Measurements from ENCODE around the gene NHERF1. TPM values are rescaled to one million over a fixed set of nuclear protein-coding genes. Genes with fewer than 3 reads are reported as not detected.

Gene NHERF1
- total RNA-seq, 2 donors from 2014 or later = 84.1 to 133 TPM

- Histone ChIP-seq H3K27ac (no peak overlapping the region), H3K27me3 (replicated peaks; ENCODE audit: insufficient read depth) (no peaks in the 10 kb centered on the region), H3K4me3 (no peak overlapping the region), H3K36me3 (no peaks in the 10 kb centered on the region), H3K4me1 (replicated peaks) (peaks cover 33% of the 10 kb centered on the region), H3K9me3 (no peaks in the 10 kb centered on the region)
- WGBS = 87% methylated on average over 4 of the region's 4 CpGs
- intact Hi-C loops (cut with DNase I) = no loop called here
- no peak for TF ChIP-seq POLR2A (IDR thresholded peaks at IDR 0.05)
- no peak for TF ChIP-seq POLR2AphosphoS5 (IDR thresholded peaks at IDR 0.05)
- TF ChIP-seq CTCF (IDR thresholded peaks at IDR 0.05) = no peak
- no peak for DNase-seq (ENCODE audit: low spot score)
These were observed 16.4 kb downstream of the NHERF1 start for GRCh38 chr17:74764751-74765286.

GRCh38 chr17:74766413-74766812, 18.0 kb downstream of the NHERF1 start:
- no peaks in the 10 kb centered on the region for H3K27me3 ChIP-seq (replicated peaks; ENCODE audit: insufficient read depth)
- 73% methylated on average over 2 of the region's 2 CpGs for WGBS
- no peak for DNase-seq (ENCODE audit: low spot score)
- H3K4me1 ChIP-seq (replicated peaks) = peaks cover 20% of the 10 kb centered on the region
- intact Hi-C loops (cut with DNase I) = no loop called here
- H3K27ac ChIP-seq = peak overlapping the region in 1 of 2 donors; percentile 26
- no peak for TF ChIP-seq POLR2A (IDR thresholded peaks at IDR 0.05)
- TF ChIP-seq CTCF (IDR thresholded peaks at IDR 0.05) = no peak
- TF ChIP-seq POLR2AphosphoS5 (IDR thresholded peaks at IDR 0.05) = no peak
- no peak overlapping the region for H3K4me3 ChIP-seq
- H3K9me3 ChIP-seq = no peaks in the 10 kb centered on the region
- peaks cover 0 to 5% of the 10 kb centered on the region in 2 donors for H3K36me3 ChIP-seq

- intact Hi-C loops (cut with DNase I) = no loop called here
- DNase-seq (ENCODE audit: low spot score) = no peak
- no peak overlapping the region for H3K4me3 ChIP-seq
- peak overlapping the region; percentile 26 to 53 for H3K27ac ChIP-seq
- peaks cover 13% of the 10 kb centered on the region for H3K4me1 ChIP-seq (replicated peaks)
- H3K9me3 ChIP-seq = no peaks in the 10 kb centered on the region
- peaks cover 0 to 11% of the 10 kb centered on the region in 2 donors for H3K36me3 ChIP-seq
- 41% methylated on average over 10 of the region's 10 CpGs for WGBS
- no peaks in the 10 kb centered on the region for H3K27me3 ChIP-seq (replicated peaks; ENCODE audit: insufficient read depth)
- TF ChIP-seq CTCF (IDR thresholded peaks at IDR 0.05) = no peak
These were observed 18.7 kb downstream of the NHERF1 start for GRCh38 chr17:74767111-74767516.

- intact Hi-C loops (cut with DNase I) = no loop called here
- WGBS = 63% methylated on average over 17 of the region's 17 CpGs
- Histone ChIP-seq H3K9me3 (no peaks in the 10 kb centered on the region), H3K27ac (peak overlapping the region; percentile 26 to 53), H3K27me3 (replicated peaks; ENCODE audit: insufficient read depth) (no peaks in the 10 kb centered on the region), H3K4me3 (no peak overlapping the region), H3K36me3 (peaks cover 0 to 19% of the 10 kb centered on the region in 2 donors), H3K4me1 (replicated peaks) (peaks cover 6% of the 10 kb centered on the region)
- TF ChIP-seq POLR2AphosphoS5 (IDR thresholded peaks at IDR 0.05) = no peak
- no peak for TF ChIP-seq POLR2A (IDR thresholded peaks at IDR 0.05)
- TF ChIP-seq CTCF (IDR thresholded peaks at IDR 0.05) = no peak
- no peak for DNase-seq (ENCODE audit: low spot score)
These were observed 19.8 kb downstream of the NHERF1 start for GRCh38 chr17:74768069-74768762.

GRCh38 chr17:74768763-74769114, 20.3 kb downstream of the NHERF1 start:
- Histone ChIP-seq H3K4me1 (replicated peaks) (peaks cover 5% of the 10 kb centered on the region), H3K27ac (peak overlapping the region in 1 of 2 donors; percentile 26)
- 78% methylated on average over 7 of the region's 7 CpGs for WGBS

More at GRCh38 chr17:74768763-74769114, 20.3 kb downstream of the NHERF1 start:
- Histone ChIP-seq H3K4me3 (no peak overlapping the region), H3K36me3 (peaks cover 0 to 19% of the 10 kb centered on the region in 2 donors), H3K27me3 (replicated peaks; ENCODE audit: insufficient read depth) (no peaks in the 10 kb centered on the region), H3K9me3 (no peaks in the 10 kb centered on the region)
- intact Hi-C loops (cut with DNase I) = no loop called here
- TF ChIP-seq POLR2AphosphoS5 (IDR thresholded peaks at IDR 0.05) (no peak), CTCF (IDR thresholded peaks at IDR 0.05) (no peak), POLR2A (IDR thresholded peaks at IDR 0.05) (no peak)
- no peak for DNase-seq (ENCODE audit: low spot score)

Data from prostate gland (tissue), 2 donors.